Esophagus squamous epithelium (tissue), 5 donors: ENCODE data around the gene GABPB2. TPM values are rescaled to one million over a fixed set of nuclear protein-coding genes. Genes with fewer than 3 reads are reported as not detected.

Experiments used
- DNase-seq: peaks from one replicate; lab custom pipeline; 2025; lab: John Stamatoyannopoulos, UW
- H3K27ac ChIP-seq, 4 donors: fragments of 200-600 bp; sonication (generic); one replicate each; pipeline ENCODE4 v1.5.1; 2016 to 2019; ENCODE audit warnings: mild to moderate bottlenecking in 1 of 4
- H3K27me3 ChIP-seq, 4 donors: fragments of 200-600 bp; sonication (generic); 1 replicate in 3 of 4; 2 replicates in 1 of 4; pipeline versions ENCODE4 v1.5.1 to v1.6.0; 2017 to 2021; ENCODE audit warnings: antibody characterized with exemption in 1 of 4
- H3K36me3 ChIP-seq, 3 donors: fragments of 200-600 bp; sonication (generic); one replicate each; pipeline ENCODE4 v1.5.1; 2016 to 2019
- H3K4me1 ChIP-seq, 3 donors: fragments of 200-600 bp; sonication (generic); one replicate each; pipeline ENCODE4 v1.5.1; 2017 to 2019
- H3K4me3 ChIP-seq, 4 donors: fragments of 200-600 bp; sonication (generic); 1 replicate in 3 of 4; 2 replicates in 1 of 4; pipeline ENCODE4 v1.5.1; 2016 to 2019; ENCODE audit warnings: mild to moderate bottlenecking in 2 of 4, moderate library complexity in 1 of 4
- H3K9me3 ChIP-seq, 3 donors: fragments of 200-600 bp; sonication (generic); one replicate each; pipeline ENCODE4 v1.5.1; 2016 to 2019
- CTCF ChIP-seq, 6 experiments: fragments of 450-650 bp in 4 of 6; fragments of 200-600 bp in 2 of 6; sonication (generic) in 2 of 6; IDR thresholded peaks; one replicate each; pipeline ENCODE4 v1.5.1; 2016 to 2019; ENCODE audit warnings: antibody characterized with exemption in 6 of 6, mild to moderate bottlenecking in 4 of 6, moderate library complexity in 4 of 6
- POLR2A ChIP-seq, 4 donors: fragments of 450-650 bp; IDR thresholded peaks; one replicate each; pipeline ENCODE4 v1.6.1; 2017; ENCODE audit warnings: antibody characterized with exemption in 4 of 4, mild to moderate bottlenecking in 4 of 4, moderate library complexity in 3 of 4
- WGBS, 2 donors: methylation state at CpG; one replicate each; pipeline ENCODE4 v1.1.5; 2018; 5-methylcytosine and 5-hydroxymethylcytosine counted together
- intact Hi-C: fragments of 100-400 bp; cut with DNase I; formaldehyde crosslinking; loops from one replicate; pipeline ENCODE4 v1.15.0; 2022
- total RNA-seq, 4 donors: library from RNA; depleted of rRNA; stranded (reverse); fragments of >200 nt; gene quantifications; one replicate each; pipeline ENCODE4 v1.1.0, GENCODE V29; 2016
- donor health status: DM: yes; HTN: yes; CAD: no.

Gene GABPB2
- total RNA-seq, 4 donors from 2014 or later = 7.1 to 15.8 (median 11.0) TPM

GRCh38 chr1:151158751-151159251, 88.2 kb downstream of the GABPB2 start:
- DNase-seq = no peak
- H3K4me1 ChIP-seq = peaks cover 0 to 47% (median 0%) of the 10 kb centered on the region in 3 donors
- intact Hi-C loops = loop anchor here (5.0 kb wide), 1 partner anchor 56 kb away; no protein-coding TSS in a partner anchor
- H3K27ac ChIP-seq = peak overlapping the region in 1 of 4 donors; percentile 21
- no peaks in the 10 kb centered on the region for H3K27me3 ChIP-seq
- H3K36me3 ChIP-seq = peaks cover 0 to 59% (median 17%) of the 10 kb centered on the region in 3 donors
- H3K4me3 ChIP-seq = no peak overlapping the region
- TF ChIP-seq POLR2A (IDR thresholded peaks at IDR 0.05) (no peak), CTCF (IDR thresholded peaks at IDR 0.05) (no peak)
- no peaks in the 10 kb centered on the region for H3K9me3 ChIP-seq
- 81 to 93% methylated on average over 9 to 18 of the region's 22 CpGs for WGBS, 2 donors

GRCh38 chr1:151159373-151159772, 88.8 kb downstream of the GABPB2 start:
- TF ChIP-seq POLR2A (IDR thresholded peaks at IDR 0.05) (no peak), CTCF (IDR thresholded peaks at IDR 0.05) (no peak)
- Histone ChIP-seq H3K27ac (no peak overlapping the region), H3K4me1 (peaks cover 0 to 53% (median 4%) of the 10 kb centered on the region in 3 donors), H3K36me3 (peaks cover 0 to 59% (median 17%) of the 10 kb centered on the region in 3 donors), H3K4me3 (no peak overlapping the region), H3K9me3 (no peaks in the 10 kb centered on the region), H3K27me3 (no peaks in the 10 kb centered on the region)
- DNase-seq = no peak
- intact Hi-C loops = loop anchor here (5.0 kb wide), 1 partner anchor 57 kb away; no protein-coding TSS in a partner anchor

- WGBS, 2 donors = 26 to 33% methylated on average over 9 to 11 of the region's 11 CpGs
- no peak for DNase-seq
- peak overlapping the region; percentile 81 to 94 (median 88) for H3K27ac ChIP-seq
- no peaks in the 10 kb centered on the region for H3K27me3 ChIP-seq
- no peaks in the 10 kb centered on the region for H3K9me3 ChIP-seq
- H3K4me1 ChIP-seq = peaks cover 6 to 50% (median 18%) of the 10 kb centered on the region in 3 donors
- peaks cover 0 to 55% (median 11%) of the 10 kb centered on the region in 3 donors for H3K36me3 ChIP-seq
- TF ChIP-seq POLR2A (IDR thresholded peaks at IDR 0.05) = no peak
- no peak for TF ChIP-seq CTCF (IDR thresholded peaks at IDR 0.05)
- peak overlapping the region; percentile 65 to 76 (median 70) for H3K4me3 ChIP-seq
- intact Hi-C loops = no loop called here
Measured at GRCh38 chr1:151164732-151165280, 94.2 kb downstream of the GABPB2 start.

- TF ChIP-seq CTCF (IDR thresholded peaks at IDR 0.05) (no peak), POLR2A (IDR thresholded peaks at IDR 0.05) (no peak)
- intact Hi-C loops = no loop called here
Measured at GRCh38 chr1:151165281-151165737, 94.7 kb downstream of the GABPB2 start.

More at GRCh38 chr1:151165281-151165737, 94.7 kb downstream of the GABPB2 start:
- H3K9me3 ChIP-seq = no peaks in the 10 kb centered on the region
- peak overlapping the region; percentile 65 to 76 (median 70) for H3K4me3 ChIP-seq
- peaks cover 0 to 56% (median 15%) of the 10 kb centered on the region in 3 donors for H3K36me3 ChIP-seq
- H3K27me3 ChIP-seq = no peaks in the 10 kb centered on the region
- 5 to 15% methylated on average over 14 to 15 of the region's 15 CpGs for WGBS, 2 donors
- peak overlapping the region; percentile 81 to 94 (median 88) for H3K27ac ChIP-seq
- DNase-seq = no peak
- H3K4me1 ChIP-seq = peaks cover 6 to 45% (median 18%) of the 10 kb centered on the region in 3 donors
